Psoas muscle (tissue), 8 donors: ENCODE data around the gene MYRFL. TPM values are rescaled to one million over a fixed set of nuclear protein-coding genes. Genes with fewer than 3 reads are reported as not detected.

ENCODE experiments used
- ATAC-seq, 4 donors: fragments of 200-7000 bp; cut with Tn5 transposase; one replicate each; pipeline ENCODE4 v1.9.1; 2020; ENCODE audit warnings: moderate library complexity in 3 of 4, mild to moderate bottlenecking in 2 of 4
- DNase-seq, 2 donors: peaks; one replicate each; pipeline ENCODE4 v3.0.0-alpha.2; 2020
- H3K27ac ChIP-seq: fragments of 200-600 bp; one replicate; pipeline ENCODE4 v1.8.0; 2022
- H3K27me3 ChIP-seq, 3 donors: fragments of 200-600 bp in 1 of 3; one replicate each; pipeline versions ENCODE4 v1.6.1 to v1.8.0; 2013 to 2022; ENCODE audit warnings: low read length in 2 of 3, mild to moderate bottlenecking in 2 of 3, moderate library complexity in 1 of 3; ENCODE audit not compliant: insufficient read depth in 3 of 3
- H3K36me3 ChIP-seq, 2 donors: fragments of 200-600 bp in 1 of 2; one replicate each; pipeline versions ENCODE4 v1.6.1 to v1.8.0; 2013 to 2022; ENCODE audit warnings: low read depth in 1 of 2, mild to moderate bottlenecking in 1 of 2, moderate library complexity in 1 of 2; ENCODE audit not compliant: insufficient read depth in 1 of 2
- H3K4me1 ChIP-seq: fragments of 200-600 bp; one replicate; pipeline ENCODE4 v1.8.0; 2022
- H3K4me3 ChIP-seq: fragments of 200-600 bp; one replicate; pipeline ENCODE4 v1.8.0; 2022; ENCODE audit warnings: mild to moderate bottlenecking
- H3K9me3 ChIP-seq: fragments of 200-600 bp; one replicate; pipeline ENCODE4 v1.8.0; 2022
- WGBS, 3 donors: extraction: QIAGEN DNeasy Blood & Tissue Kit; methylation state at CpG; one replicate each; pipeline versions ENCODE4 v1.1.6 to v1.1.7; 2013; 5-methylcytosine and 5-hydroxymethylcytosine counted together
- intact Hi-C, 2 donors: fragments of 100-400 bp; cut with DNase I; formaldehyde crosslinking; loops; one replicate each; pipeline versions ENCODE4 v1.11.0 to v1.14.2; 2022
- polyA plus RNA-seq, 3 donors: library from polyadenylated mRNA; stranded (reverse); fragments of 200-250 nt; gene quantifications; one replicate each; pipeline ENCODE4 v1.2.3, GENCODE V29; 2013
- total RNA-seq, 4 donors: library from RNA; stranded (reverse); fragmentation: NEBNext Ultra II Directional in 2 of 4; extraction: Animal tissue kit (Norgen Biotek cat#: 25700) in 2 of 4; gene quantifications; one replicate each; pipeline versions ENCODE4 v1.2.1 to v1.2.4, GENCODE V29; 2021 to 2023
- TF ChIP-seq, protein P1 (sequence below): fragments of 200-600 bp; IDR thresholded peaks from one replicate; pipeline ENCODE4 v1.8.0; 2022; ENCODE audit warnings: antibody characterized with exemption
- donor health status: healthy with polysubstance abuse.
- donor health status: DM: no; HTN: no; CAD: no; lungs with moderate emphysema.
- donor health status: Bipolar disorder and iron deficiency.
- donor health status: healthy.
- donor health status: DM: yes; HTN: yes; CAD: no.
- donor health status: DM: no; HTN: no; CAD: no.
- donor health status: DM: no; HTN: no; CAD: no.
- donor health status: DM: yes; HTN: yes; CAD: no.

Gene MYRFL
- total and polyA plus RNA-seq, 7 donors = 0.06 to 0.18 (median 0.10) TPM; not detected in 3

GRCh38 chr12:69873429-69873828, 48.4 kb downstream of the MYRFL start:
- DNase-seq = no peak
- Histone ChIP-seq H3K4me3 (no peak overlapping the region), H3K9me3 (no peaks in the 10 kb centered on the region), H3K27ac (no peak overlapping the region), H3K4me1 (no peaks in the 10 kb centered on the region), H3K27me3 (peaks cover 0 to 2% (median 0%) of the 10 kb centered on the region in 3 donors), H3K36me3 (no peaks in the 10 kb centered on the region)
- ATAC-seq = no peak
- TF ChIP-seq, protein P1, sequence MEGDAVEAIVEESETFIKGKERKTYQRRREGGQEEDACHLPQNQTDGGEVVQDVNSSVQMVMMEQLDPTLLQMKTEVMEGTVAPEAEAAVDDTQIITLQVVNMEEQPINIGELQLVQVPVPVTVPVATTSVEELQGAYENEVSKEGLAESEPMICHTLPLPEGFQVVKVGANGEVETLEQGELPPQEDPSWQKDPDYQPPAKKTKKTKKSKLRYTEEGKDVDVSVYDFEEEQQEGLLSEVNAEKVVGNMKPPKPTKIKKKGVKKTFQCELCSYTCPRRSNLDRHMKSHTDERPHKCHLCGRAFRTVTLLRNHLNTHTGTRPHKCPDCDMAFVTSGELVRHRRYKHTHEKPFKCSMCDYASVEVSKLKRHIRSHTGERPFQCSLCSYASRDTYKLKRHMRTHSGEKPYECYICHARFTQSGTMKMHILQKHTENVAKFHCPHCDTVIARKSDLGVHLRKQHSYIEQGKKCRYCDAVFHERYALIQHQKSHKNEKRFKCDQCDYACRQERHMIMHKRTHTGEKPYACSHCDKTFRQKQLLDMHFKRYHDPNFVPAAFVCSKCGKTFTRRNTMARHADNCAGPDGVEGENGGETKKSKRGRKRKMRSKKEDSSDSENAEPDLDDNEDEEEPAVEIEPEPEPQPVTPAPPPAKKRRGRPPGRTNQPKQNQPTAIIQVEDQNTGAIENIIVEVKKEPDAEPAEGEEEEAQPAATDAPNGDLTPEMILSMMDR = no peak
- intact Hi-C loops = loop anchor here in 1 of 2 donors (10.0 kb wide), 1 partner anchor 971 kb away; no protein-coding TSS in a partner anchor
- 76 to 84% (median 82%) methylated on average over 2 of the region's 2 CpGs for WGBS, 3 donors

DNA sequence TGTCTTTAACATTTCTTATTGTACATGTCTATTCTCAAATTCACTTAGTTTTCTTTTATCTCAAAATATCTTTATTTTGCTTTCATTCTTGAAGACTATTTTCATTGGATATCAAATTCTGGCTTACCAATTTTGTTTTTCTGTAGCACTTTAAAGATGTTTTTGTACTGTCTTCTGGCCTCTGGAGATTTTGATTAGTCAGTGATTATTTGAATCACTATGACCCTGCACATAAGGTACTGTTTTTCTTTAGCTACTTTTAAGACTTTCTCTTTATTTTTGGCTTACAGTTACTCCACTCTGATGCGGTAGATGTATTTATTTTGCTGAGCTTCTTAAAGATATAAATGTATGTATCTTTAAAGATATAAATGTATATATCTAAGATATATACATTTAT, 49.6 kb downstream of the MYRFL start:
- WGBS, 3 donors = 39 to 79% (median 66%) methylated on average over 1 of the region's 1 CpG
- H3K27ac ChIP-seq = no peak overlapping the region
- TF ChIP-seq, protein P1 = no peak

GRCh38 chr12:69875416-69875935, 50.4 kb downstream of the MYRFL start:
- WGBS, 3 donors = 81 to 90% (median 89%) methylated on average over 11 of the region's 11 CpGs
- intact Hi-C loops = loop anchor here in 1 of 2 donors (5.0 to 10.0 kb wide), 2 partner anchors 847 to 969 kb away; no protein-coding TSS in a partner anchor
- TF ChIP-seq, protein P1 = no peak

More for the DNA sequence above, 49.6 kb downstream of the MYRFL start:
- Histone ChIP-seq H3K27me3 (peaks cover 0 to 2% (median 0%) of the 10 kb centered on the region in 3 donors), H3K4me3 (no peak overlapping the region), H3K36me3 (no peaks in the 10 kb centered on the region), H3K4me1 (peaks cover 3% of the 10 kb centered on the region), H3K9me3 (no peaks in the 10 kb centered on the region)
- DNase-seq = no peak
- ATAC-seq = no peak
- intact Hi-C loops = loop anchor here in 1 of 2 donors (5.0 to 10.0 kb wide), 2 partner anchors 848 to 970 kb away; no protein-coding TSS in a partner anchor

DNA sequence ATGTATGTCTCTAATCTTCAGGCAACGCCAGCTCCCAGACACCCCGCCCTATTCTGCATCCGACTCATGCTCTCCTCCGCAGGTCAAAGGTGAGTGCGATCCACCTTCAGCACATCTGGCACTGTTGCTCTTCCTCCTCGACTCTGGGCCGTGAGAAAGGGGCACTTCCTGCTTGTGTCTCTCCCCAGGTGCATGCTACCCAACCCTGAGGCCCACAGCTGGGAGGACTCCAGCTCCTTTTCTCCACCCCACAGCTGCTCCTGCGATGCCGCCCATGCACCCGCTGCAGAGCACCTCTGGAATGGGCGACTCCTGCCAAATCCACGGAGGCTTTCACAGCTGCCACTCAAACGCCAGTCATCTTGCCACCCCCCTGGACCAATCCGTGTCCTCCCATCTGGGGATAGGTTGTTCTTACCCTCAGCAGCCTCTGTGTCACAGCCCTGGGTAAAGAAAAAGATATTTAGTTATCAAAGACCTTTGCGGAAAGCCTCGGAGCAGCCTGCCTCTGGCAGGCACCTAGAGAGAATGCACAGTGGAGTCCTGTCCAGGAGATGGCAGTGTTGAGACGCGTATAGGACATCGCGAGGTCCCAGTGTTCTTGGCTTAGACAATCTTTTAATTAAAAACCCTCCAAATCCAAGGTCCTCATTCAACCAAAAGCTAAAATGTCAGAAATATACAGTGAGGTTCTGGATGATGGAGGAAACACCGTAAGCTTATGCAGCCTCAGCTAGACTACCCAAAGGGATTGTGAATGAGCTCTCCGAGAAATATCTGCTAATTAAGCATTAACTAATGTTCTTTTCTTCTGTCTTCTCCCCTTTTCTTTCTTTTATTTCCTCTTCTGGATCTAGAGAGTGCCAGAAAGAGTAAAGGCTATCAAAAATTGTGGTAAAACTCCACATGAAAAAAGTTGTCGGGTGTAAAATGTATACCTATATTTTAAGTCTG, 54.3 kb downstream of the MYRFL start:
- 22 to 25% (median 22%) methylated on average over 23 of the region's 23 CpGs for WGBS, 3 donors
- Histone ChIP-seq H3K27me3 (no peaks in the 10 kb centered on the region), H3K36me3 (no peaks in the 10 kb centered on the region), H3K4me1 (peaks cover 3% of the 10 kb centered on the region), H3K4me3 (peak overlapping the region; percentile 39), H3K9me3 (no peaks in the 10 kb centered on the region), H3K27ac (no peak overlapping the region)
- DNase-seq (peak; percentile 38 to 67), ATAC-seq (peak; percentile 73 to 95 (median 91))
- TF ChIP-seq, protein P1 = peak; percentile 92
- intact Hi-C loops = loop anchor here (2.0 to 10.0 kb wide), 3 partner anchors 698 to 966 kb away; no protein-coding TSS in a partner anchor

More at GRCh38 chr12:69875416-69875935, 50.4 kb downstream of the MYRFL start:
- H3K4me3 ChIP-seq = no peak overlapping the region
- peaks cover 3% of the 10 kb centered on the region for H3K4me1 ChIP-seq
- H3K27me3 ChIP-seq = peaks cover 0 to 2% (median 0%) of the 10 kb centered on the region in 3 donors
- H3K9me3 ChIP-seq = no peaks in the 10 kb centered on the region
- ATAC-seq (no peak), DNase-seq (no peak)
- H3K27ac ChIP-seq = no peak overlapping the region
- H3K36me3 ChIP-seq = no peaks in the 10 kb centered on the region
